ENCODE measurements around the gene PTPRB.

GRCh38 chr12:70603044-70603443 is 34.2 kb downstream of the PTPRB start:
- no peak for TF ChIP-seq EZH2 (IDR thresholded peaks at IDR 0.05; ENCODE audit: low read length, missing control alignments)
- TF ChIP-seq CTCF (conservative IDR thresholded peaks at IDR 0.05 in 1 of 2, IDR thresholded peaks at IDR 0.05 in 1 of 2; ENCODE audit: low read depth in 1 of 2, low read length in 2 of 2), result no peak
